ENCODE measurements around the gene PHLPP1. TPM values are rescaled to one million over a fixed set of nuclear protein-coding genes. Genes with fewer than 3 reads are reported as not detected.

PHLPP1 gene
- total RNA-seq, 2 donors from 2014 or later: 4.6 to 5.9 TPM

DNA sequence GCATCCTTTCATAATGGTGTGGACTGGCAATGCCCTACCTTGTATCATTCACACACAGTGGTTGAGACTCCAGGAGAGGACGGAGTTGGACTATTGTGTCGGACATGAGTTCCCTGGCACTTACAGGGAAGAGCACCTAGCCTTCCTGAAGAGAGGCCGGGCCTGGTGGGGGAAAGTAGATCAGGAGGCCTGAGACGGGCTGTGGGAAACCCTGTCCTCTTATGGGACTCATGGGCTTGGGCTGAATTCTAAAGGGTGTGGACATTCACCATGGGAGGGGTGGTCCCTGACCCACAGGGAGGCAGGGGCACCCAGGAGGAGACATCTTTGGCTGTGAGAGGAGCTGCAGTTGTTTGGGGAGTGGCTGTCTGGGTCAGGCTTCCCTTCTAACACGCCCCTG, 286.5 kb downstream of the PHLPP1 start:
- Histone ChIP-seq H3K4me3 (no peak overlapping the region), H3K27me3 (no peaks in the 10 kb centered on the region), H3K9me3 (no peaks in the 10 kb centered on the region), H3K4me1 (peaks cover 0 to 7% of the 10 kb centered on the region in 2 donors), H3K36me3 (no peaks in the 10 kb centered on the region), H3K27ac (no peak overlapping the region)
- no peak for DNase-seq (ENCODE audit: low spot score)
- TF ChIP-seq, protein P1, sequence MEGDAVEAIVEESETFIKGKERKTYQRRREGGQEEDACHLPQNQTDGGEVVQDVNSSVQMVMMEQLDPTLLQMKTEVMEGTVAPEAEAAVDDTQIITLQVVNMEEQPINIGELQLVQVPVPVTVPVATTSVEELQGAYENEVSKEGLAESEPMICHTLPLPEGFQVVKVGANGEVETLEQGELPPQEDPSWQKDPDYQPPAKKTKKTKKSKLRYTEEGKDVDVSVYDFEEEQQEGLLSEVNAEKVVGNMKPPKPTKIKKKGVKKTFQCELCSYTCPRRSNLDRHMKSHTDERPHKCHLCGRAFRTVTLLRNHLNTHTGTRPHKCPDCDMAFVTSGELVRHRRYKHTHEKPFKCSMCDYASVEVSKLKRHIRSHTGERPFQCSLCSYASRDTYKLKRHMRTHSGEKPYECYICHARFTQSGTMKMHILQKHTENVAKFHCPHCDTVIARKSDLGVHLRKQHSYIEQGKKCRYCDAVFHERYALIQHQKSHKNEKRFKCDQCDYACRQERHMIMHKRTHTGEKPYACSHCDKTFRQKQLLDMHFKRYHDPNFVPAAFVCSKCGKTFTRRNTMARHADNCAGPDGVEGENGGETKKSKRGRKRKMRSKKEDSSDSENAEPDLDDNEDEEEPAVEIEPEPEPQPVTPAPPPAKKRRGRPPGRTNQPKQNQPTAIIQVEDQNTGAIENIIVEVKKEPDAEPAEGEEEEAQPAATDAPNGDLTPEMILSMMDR (IDR thresholded peaks at IDR 0.05): no peak

DNA sequence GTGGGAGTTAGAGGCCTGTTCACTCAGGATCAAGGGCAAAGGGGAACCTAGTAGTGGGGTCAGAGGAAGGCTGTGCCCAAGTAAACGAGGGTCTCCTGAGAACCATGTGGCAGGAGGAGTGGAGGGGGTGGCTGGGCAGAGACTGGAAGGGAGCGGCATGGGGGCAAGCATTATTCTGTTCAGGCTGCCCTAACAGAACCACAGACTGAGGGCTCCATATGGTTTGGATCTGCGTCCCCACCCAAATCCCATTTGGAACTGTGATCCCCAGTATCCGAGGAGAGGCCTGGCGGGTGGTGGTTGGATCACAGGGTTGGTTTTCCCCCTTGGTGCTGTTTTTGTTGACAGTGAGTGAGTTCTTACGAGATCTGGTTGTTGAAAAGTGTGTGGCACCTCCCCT, 287.0 kb downstream of the PHLPP1 start:
- Histone ChIP-seq H3K4me1 (peaks cover 0 to 7% of the 10 kb centered on the region in 2 donors), H3K4me3 (no peak overlapping the region), H3K9me3 (no peaks in the 10 kb centered on the region), H3K36me3 (no peaks in the 10 kb centered on the region), H3K27ac (no peak overlapping the region), H3K27me3 (no peaks in the 10 kb centered on the region)
- no peak for DNase-seq (ENCODE audit: low spot score)
- TF ChIP-seq, protein P1 (IDR thresholded peaks at IDR 0.05): no peak

DNA sequence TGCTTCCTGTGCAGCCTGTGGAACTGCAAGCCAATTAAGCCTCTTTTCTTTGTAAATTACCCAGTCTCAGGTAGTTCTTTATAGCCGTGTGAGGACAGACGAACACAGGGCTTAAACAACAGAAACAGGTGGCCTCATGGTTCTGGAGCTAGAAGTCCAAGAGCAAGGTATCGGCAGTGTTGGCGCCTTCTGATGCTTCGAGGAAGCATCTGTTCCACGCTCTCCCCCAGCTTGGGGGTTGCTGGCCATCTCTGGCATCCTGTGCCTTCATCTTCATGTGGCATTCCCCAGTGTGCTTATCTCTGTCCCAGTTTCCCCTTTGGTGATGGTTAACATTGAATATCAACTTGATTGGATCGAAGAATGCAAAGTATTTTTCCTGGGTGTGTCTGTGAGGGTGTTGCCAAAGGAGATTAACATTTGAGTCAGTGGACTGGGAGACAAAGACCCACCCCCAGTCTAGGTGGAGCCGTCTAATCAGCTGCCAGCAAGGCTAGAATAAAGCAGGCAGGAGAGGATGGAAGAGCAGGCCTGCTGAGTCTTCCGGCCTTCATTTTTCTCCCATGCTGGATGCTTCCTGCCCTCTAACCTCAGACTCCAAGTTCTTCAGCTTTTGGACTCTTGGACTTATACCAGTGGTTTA, 287.6 kb downstream of the PHLPP1 start:
- Histone ChIP-seq H3K9me3 (no peaks in the 10 kb centered on the region), H3K27me3 (no peaks in the 10 kb centered on the region), H3K36me3 (no peaks in the 10 kb centered on the region), H3K4me1 (peaks cover 0 to 7% of the 10 kb centered on the region in 2 donors), H3K4me3 (no peak overlapping the region), H3K27ac (no peak overlapping the region)
- DNase-seq (ENCODE audit: low spot score): no peak
- TF ChIP-seq, protein P1 (IDR thresholded peaks at IDR 0.05): no peak

DNA sequence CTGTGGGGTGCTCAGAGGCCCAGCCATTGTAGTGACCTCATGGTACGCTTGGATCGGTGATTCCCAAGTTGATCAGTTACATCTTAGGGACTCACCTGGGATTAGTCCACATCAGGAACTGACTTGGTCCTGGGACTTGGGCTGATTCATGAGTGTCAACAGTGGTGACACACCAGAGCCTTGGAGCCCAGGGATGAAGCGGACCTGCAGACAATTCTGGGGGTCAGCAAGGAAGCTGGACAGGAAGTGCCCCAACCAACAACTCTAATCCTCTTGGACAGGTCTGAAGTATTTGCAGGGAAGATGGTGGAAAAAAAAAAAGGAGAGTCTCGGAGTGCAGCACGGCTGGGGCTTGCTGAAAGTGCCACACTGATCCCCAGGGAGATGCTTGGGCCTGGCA, 288.6 kb downstream of the PHLPP1 start:
- no peak overlapping the region for H3K27ac ChIP-seq
- DNase-seq (ENCODE audit: low spot score): no peak
- H3K36me3 ChIP-seq: no peaks in the 10 kb centered on the region
- TF ChIP-seq, protein P1 (IDR thresholded peaks at IDR 0.05): no peak
- no peaks in the 10 kb centered on the region for H3K9me3 ChIP-seq
- H3K4me1 ChIP-seq: peaks cover 0 to 7% of the 10 kb centered on the region in 2 donors
- H3K4me3 ChIP-seq: no peak overlapping the region
- H3K27me3 ChIP-seq: no peaks in the 10 kb centered on the region

DNA sequence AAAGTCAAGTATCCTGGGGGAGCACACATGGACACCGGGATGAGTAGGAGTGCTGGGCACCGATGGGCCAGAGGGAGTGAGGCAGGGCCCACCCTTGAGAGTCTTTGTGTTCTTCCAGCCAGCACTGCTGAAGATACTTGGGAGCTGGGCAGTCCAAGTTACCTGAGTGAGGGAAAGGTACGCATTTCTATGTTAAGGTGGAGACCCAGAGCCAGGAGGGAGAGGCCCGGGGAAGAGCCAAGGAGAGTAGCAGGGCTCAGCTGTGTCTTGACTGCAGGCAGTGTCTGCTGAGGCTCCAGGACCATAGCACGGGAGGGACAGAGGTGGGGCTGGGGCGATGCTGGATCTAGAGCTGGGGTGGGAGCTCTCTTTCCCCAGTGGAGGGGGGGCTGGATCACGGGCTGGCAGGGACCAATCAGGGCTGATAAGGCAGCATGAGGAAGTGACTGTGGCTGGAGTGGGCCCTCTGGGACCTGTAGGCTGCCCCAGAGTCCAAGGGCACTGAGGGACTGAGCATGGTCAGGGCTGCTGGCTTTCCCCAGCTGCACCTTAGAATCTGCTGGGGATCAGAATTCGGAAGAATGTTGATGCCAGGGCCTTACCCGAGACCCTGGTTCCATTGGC, 289.2 kb downstream of the PHLPP1 start:
- Histone ChIP-seq H3K4me3 (no peak overlapping the region), H3K27ac (no peak overlapping the region), H3K4me1 (peaks cover 0 to under 1% of the 10 kb centered on the region in 2 donors), H3K36me3 (no peaks in the 10 kb centered on the region), H3K27me3 (no peaks in the 10 kb centered on the region), H3K9me3 (no peaks in the 10 kb centered on the region)
- no peak for DNase-seq (ENCODE audit: low spot score)
- TF ChIP-seq, protein P1 (IDR thresholded peaks at IDR 0.05): no peak

All from right atrium auricular region (tissue), 2 donors.